Liver (tissue), 9 donors: Measurements from ENCODE around the gene KRTAP10-9. TPM values are rescaled to one million over a fixed set of nuclear protein-coding genes. Genes with fewer than 3 reads are reported as not detected.
A peak's percentile ranks its signal among the peaks of the same experiment; 100 is the strongest.

ENCODE experiments used
- DNase-seq: peaks from one replicate; pipeline ENCODE4 v3.0.0-alpha.2; 2017; ENCODE audit warnings: low spot score
- H3K27ac ChIP-seq, 2 donors: one replicate each; pipeline ENCODE4 v1.7.0; 2013; ENCODE audit warnings: inconsistent platforms in 2 of 2, low read length in 2 of 2, control low read depth in 1 of 2, low read depth in 1 of 2, mild to moderate bottlenecking in 1 of 2
- H3K27me3 ChIP-seq, 4 donors: one replicate each; pipeline versions ENCODE4 v1.6.1 to v1.7.0; 2013; ENCODE audit warnings: low read length in 3 of 4, inconsistent platforms in 1 of 4, mild to moderate bottlenecking in 1 of 4, moderate library complexity in 1 of 4; ENCODE audit not compliant: control insufficient read depth in 4 of 4, insufficient read depth in 4 of 4
- H3K36me3 ChIP-seq, 4 donors: one replicate each; pipeline versions ENCODE4 v1.6.1 to v1.7.0; 2013; ENCODE audit warnings: low read length in 3 of 4, mild to moderate bottlenecking in 3 of 4, low read depth in 1 of 4, moderate library complexity in 1 of 4; ENCODE audit not compliant: control insufficient read depth in 4 of 4, insufficient read depth in 3 of 4
- H3K4me1 ChIP-seq, 4 donors: one replicate each; pipeline versions ENCODE4 v1.6.1 to v1.7.0; 2013; ENCODE audit warnings: low read length in 3 of 4, mild to moderate bottlenecking in 3 of 4, moderate library complexity in 1 of 4; ENCODE audit not compliant: control insufficient read depth in 4 of 4, insufficient read depth in 4 of 4
- H3K4me3 ChIP-seq, 3 donors: one replicate each; pipeline versions ENCODE4 v1.6.1 to v1.7.0; 2013; ENCODE audit warnings: low read length in 3 of 3, control low read depth in 1 of 3, low read depth in 1 of 3, mild to moderate bottlenecking in 1 of 3
- H3K9ac ChIP-seq, 2 donors: one replicate each; pipeline ENCODE4 v1.7.0; 2013; ENCODE audit warnings: low read length in 2 of 2, mild to moderate bottlenecking in 2 of 2, moderate library complexity in 2 of 2, control low read depth in 1 of 2, low read depth in 1 of 2
- H3K9me3 ChIP-seq, 4 donors: one replicate each; pipeline versions ENCODE4 v1.6.1 to v1.7.0; 2013; ENCODE audit warnings: low read length in 3 of 4; ENCODE audit not compliant: control insufficient read depth in 4 of 4
- FOXA2 ChIP-seq: IDR thresholded peaks from 2 replicates; pipeline ENCODE4 v1.6.1; 2016; ENCODE audit warnings: antibody characterized with exemption
- GABPA ChIP-seq, 2 donors: IDR thresholded peaks in 1 of 2; conservative IDR thresholded peaks in 1 of 2; 2 replicates each; pipeline ENCODE4 v1.6.1; 2016; ENCODE audit warnings: antibody characterized with exemption in 2 of 2, mild to moderate bottlenecking in 1 of 2, moderate library complexity in 1 of 2
- HNF4A ChIP-seq, 2 donors: conservative IDR thresholded peaks; 2 replicates each; pipeline ENCODE4 v1.6.1; 2016; ENCODE audit warnings: antibody characterized with exemption in 2 of 2, mild to moderate bottlenecking in 2 of 2
- HNF4G ChIP-seq: IDR thresholded peaks from 2 replicates; pipeline ENCODE4 v1.6.1; 2016; ENCODE audit warnings: antibody characterized with exemption
- NR2F2 ChIP-seq: IDR thresholded peaks from 2 replicates; pipeline ENCODE4 v1.6.1; 2016; ENCODE audit warnings: antibody characterized with exemption
- RXRA ChIP-seq, 2 donors: IDR thresholded peaks; 2 replicates each; pipeline ENCODE4 v1.6.1; 2017 to 2018; ENCODE audit warnings: antibody characterized with exemption in 2 of 2, mild to moderate bottlenecking in 1 of 2
- TAF1 ChIP-seq: conservative IDR thresholded peaks from 2 replicates; pipeline ENCODE4 v1.6.1; 2016; ENCODE audit warnings: antibody characterized with exemption, mild to moderate bottlenecking
- WGBS: extraction: QIAGEN DNeasy Blood & Tissue Kit; methylation state at CpG from one replicate; pipeline ENCODE4 v1.1.7; 2013; 5-methylcytosine and 5-hydroxymethylcytosine counted together
- polyA plus RNA-seq, 2 donors: library from polyadenylated mRNA; stranded (reverse) in 1 of 2; unstranded in 1 of 2; fragments of 200-250 nt in 1 of 2; fragments of >200 nt in 1 of 2; fragmentation: Nextera tagmentation in 1 of 2; extraction: Ambion mirVana in 1 of 2; gene quantifications; one replicate each; pipeline versions ENCODE4 v1.2.1 to v1.2.3, GENCODE V29; 2013 to 2015
- total RNA-seq, 2 donors: library from RNA; depleted of rRNA; stranded (reverse); fragments of >200 nt; gene quantifications; one replicate each; pipeline ENCODE4 v1.2.3, GENCODE V29; 2014
- TF ChIP-seq, protein P1 (sequence below): IDR thresholded peaks from 2 replicates; pipeline ENCODE4 v1.6.1; 2016; ENCODE audit warnings: antibody characterized with exemption
- TF ChIP-seq, protein P2 (sequence below): IDR thresholded peaks from 2 replicates; pipeline ENCODE4 v1.6.1; 2016; ENCODE audit warnings: antibody characterized with exemption
- donor health status: healthy.
- donor health status: healthy.
- donor health status: healthy.
- donor health status: healthy.
- donor health status: healthy.

Gene KRTAP10-9
- total and polyA plus RNA-seq, 4 donors = not detected

DNA sequence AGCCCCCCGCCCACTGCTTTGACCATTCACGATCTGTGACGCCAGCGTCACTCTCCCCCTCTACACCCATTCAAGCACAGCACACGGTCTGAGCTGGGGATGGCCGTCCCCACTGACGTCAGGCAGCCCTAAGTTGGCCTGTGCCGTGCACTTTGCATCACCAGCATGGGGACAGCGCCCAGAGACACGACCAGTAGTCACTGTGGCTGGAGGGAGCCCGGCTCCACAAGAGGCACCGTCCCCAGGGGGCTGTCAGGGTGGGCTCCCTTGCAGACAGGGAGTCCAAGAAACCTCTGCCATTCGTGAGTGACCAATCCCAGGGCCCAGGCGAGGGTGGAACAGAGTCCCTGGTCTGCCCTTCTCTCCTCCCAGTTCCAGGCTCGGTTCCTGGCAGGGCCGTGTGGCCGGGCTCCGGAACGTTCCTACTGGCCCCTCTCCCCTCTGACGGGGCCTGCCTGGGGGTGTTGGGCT is 12.7 kb upstream of the KRTAP10-9 start:
- Histone ChIP-seq H3K4me3 (no peak overlapping the region), H3K27me3 (no peaks in the 10 kb centered on the region), H3K9ac (no peak overlapping the region), H3K4me1 (no peaks in the 10 kb centered on the region), H3K36me3 (no peaks in the 10 kb centered on the region), H3K27ac (no peak overlapping the region), H3K9me3 (peaks cover 0 to 11% (median 1%) of the 10 kb centered on the region in 4 donors)
- WGBS = 82% methylated on average over 20 of the region's 20 CpGs
- TF ChIP-seq HNF4G (no peak), RXRA (IDR thresholded peaks at IDR 0.05) (no peak)
- TF ChIP-seq, protein P1, sequence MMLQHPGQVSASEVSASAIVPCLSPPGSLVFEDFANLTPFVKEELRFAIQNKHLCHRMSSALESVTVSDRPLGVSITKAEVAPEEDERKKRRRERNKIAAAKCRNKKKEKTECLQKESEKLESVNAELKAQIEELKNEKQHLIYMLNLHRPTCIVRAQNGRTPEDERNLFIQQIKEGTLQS = no peak
- TF ChIP-seq, protein P2, sequence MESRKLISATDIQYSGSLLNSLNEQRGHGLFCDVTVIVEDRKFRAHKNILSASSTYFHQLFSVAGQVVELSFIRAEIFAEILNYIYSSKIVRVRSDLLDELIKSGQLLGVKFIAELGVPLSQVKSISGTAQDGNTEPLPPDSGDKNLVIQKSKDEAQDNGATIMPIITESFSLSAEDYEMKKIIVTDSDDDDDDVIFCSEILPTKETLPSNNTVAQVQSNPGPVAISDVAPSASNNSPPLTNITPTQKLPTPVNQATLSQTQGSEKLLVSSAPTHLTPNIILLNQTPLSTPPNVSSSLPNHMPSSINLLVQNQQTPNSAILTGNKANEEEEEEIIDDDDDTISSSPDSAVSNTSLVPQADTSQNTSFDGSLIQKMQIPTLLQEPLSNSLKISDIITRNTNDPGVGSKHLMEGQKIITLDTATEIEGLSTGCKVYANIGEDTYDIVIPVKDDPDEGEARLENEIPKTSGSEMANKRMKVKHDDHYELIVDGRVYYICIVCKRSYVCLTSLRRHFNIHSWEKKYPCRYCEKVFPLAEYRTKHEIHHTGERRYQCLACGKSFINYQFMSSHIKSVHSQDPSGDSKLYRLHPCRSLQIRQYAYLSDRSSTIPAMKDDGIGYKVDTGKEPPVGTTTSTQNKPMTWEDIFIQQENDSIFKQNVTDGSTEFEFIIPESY = no peak
- peak; percentile 14 for DNase-seq

DNA sequence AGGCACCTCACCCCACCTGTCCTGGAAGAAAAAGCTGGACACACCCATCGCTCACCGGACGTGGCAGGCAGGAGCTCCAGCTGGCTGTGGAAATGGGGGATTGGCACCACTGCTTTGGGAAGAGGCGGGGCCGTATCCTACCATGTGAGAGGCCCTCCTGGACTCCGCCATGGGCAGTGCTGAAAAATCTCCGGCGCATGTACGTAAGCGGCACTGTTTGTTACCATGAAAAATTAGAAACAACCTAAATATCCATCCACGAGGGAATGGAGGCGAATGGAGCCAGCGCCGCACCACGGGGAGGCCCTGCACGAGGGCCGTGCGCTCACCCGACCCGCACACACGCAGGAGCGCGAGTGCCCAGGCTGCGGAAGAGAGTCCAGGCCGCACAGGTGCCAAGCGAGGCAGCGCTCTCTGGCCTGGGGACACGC is 11.9 kb upstream of the KRTAP10-9 start:
- TF ChIP-seq, protein P2 = no peak
- TF ChIP-seq GABPA (IDR thresholded peaks at IDR 0.05 in 1 of 2, conservative IDR thresholded peaks at IDR 0.05 in 1 of 2) (no peak), TAF1 (no peak), HNF4A (conservative IDR thresholded peaks at IDR 0.05) (no peak), HNF4G (no peak)
- Histone ChIP-seq H3K27me3 (no peaks in the 10 kb centered on the region), H3K9ac (no peak overlapping the region), H3K4me1 (no peaks in the 10 kb centered on the region), H3K4me3 (no peak overlapping the region), H3K27ac (no peak overlapping the region), H3K36me3 (no peaks in the 10 kb centered on the region), H3K9me3 (peaks cover 0 to 10% (median 1%) of the 10 kb centered on the region in 4 donors)
- peak; percentile 23 for DNase-seq
- 90% methylated on average over 28 of the region's 28 CpGs for WGBS

DNA sequence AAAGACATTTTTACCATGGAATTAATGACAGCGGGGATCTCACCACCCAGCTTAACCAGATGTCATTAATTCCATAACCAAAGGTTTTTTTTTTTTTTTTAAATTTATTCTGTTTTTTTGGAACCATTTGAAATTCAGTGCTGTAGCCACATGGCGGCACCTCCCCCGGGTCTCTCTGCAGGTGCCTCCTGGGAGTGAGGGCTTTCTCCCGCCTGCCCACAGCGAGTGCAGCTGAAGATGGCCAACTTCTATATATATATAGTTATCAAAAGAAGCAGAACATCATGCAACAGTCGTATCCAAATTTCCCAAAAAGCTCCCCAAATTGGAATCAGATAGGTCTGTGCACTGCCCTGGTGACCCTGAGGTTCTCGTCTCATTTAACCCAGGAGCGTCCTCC is 11.4 kb upstream of the KRTAP10-9 start:
- WGBS = 75% methylated on average over 8 of the region's 8 CpGs
- no peak overlapping the region for H3K4me3 ChIP-seq
- no peaks in the 10 kb centered on the region for H3K4me1 ChIP-seq
- no peak for TF ChIP-seq FOXA2
- no peak for TF ChIP-seq NR2F2
- TF ChIP-seq, protein P1 = no peak
- no peak overlapping the region for H3K27ac ChIP-seq
- no peak overlapping the region for H3K9ac ChIP-seq
- peaks cover 0 to 5% (median under 1%) of the 10 kb centered on the region in 4 donors for H3K9me3 ChIP-seq
- no peak for DNase-seq
- no peaks in the 10 kb centered on the region for H3K27me3 ChIP-seq
- no peaks in the 10 kb centered on the region for H3K36me3 ChIP-seq
